Uterus (tissue), 2 donors: ENCODE measurements around the gene PPFIA4.

Experiments used
- CTCF ChIP-seq, 4 experiments: fragments of 200-600 bp in 2 of 4; fragments of 450-650 bp in 2 of 4; sonication (generic) in 2 of 4; IDR thresholded peaks; one replicate each; pipeline ENCODE4 v1.5.1; 2016 to 2019; ENCODE audit warnings: antibody characterized with exemption in 4 of 4, mild to moderate bottlenecking in 2 of 4, moderate library complexity in 1 of 4
- POLR2A ChIP-seq, 2 donors: fragments of 450-650 bp; IDR thresholded peaks; one replicate each; pipeline ENCODE4 v1.6.1; 2016; ENCODE audit warnings: antibody characterized with exemption in 2 of 2, mild to moderate bottlenecking in 1 of 2, moderate library complexity in 1 of 2

- TF ChIP-seq POLR2A (IDR thresholded peaks at IDR 0.05): no peak
- no peak for TF ChIP-seq CTCF (IDR thresholded peaks at IDR 0.05)
Measured at GRCh38 chr1:203121186-203122015, 95.1 kb downstream of the PPFIA4 start.
